HepG2 (cell line): ENCODE results near the gene NINJ2. TPM values are rescaled to one million over a fixed set of nuclear protein-coding genes. Genes with fewer than 3 reads are reported as not detected.
"Not testable (repeated sequence)": the region's sequence is repeated elsewhere in the genome, so short reads cannot be mapped to it uniquely, and the experiment has no call there.

Experiments used
- GATAD2A ChIP-seq: IDR thresholded peaks from 2 replicates; pipeline ENCODE4 v1.6.1; 2016
- JUNB ChIP-seq: sonication (generic); formaldehyde crosslinking; IDR thresholded peaks from 2 replicates; pipeline ENCODE4 v1.8.0; 2022; ENCODE audit warnings: missing genetic modification reagents, mild to moderate bottlenecking, borderline replicate concordance
- SOX5 ChIP-seq: IDR thresholded peaks from 2 replicates; pipeline ENCODE4 v1.6.1; 2016; ENCODE audit warnings: borderline replicate concordance
- ZNF124 ChIP-seq: sonication (generic); formaldehyde crosslinking; IDR thresholded peaks from 2 replicates; pipeline ENCODE4 v1.4.0; 2020; ENCODE audit warnings: missing genetic modification reagents
- ZNF136 ChIP-seq: sonication (generic); formaldehyde crosslinking; IDR thresholded peaks from 2 replicates; pipeline ENCODE4 v1.8.1; 2022; ENCODE audit warnings: low read depth, mild to moderate bottlenecking, moderate library complexity, missing genetic modification reagents
- ZNF263 ChIP-seq: sonication (generic); formaldehyde crosslinking; IDR thresholded peaks from 2 replicates; pipeline ENCODE4 v1.4.0; 2020; ENCODE audit warnings: missing genetic modification reagents
- ZNF572 ChIP-seq: sonication (generic); formaldehyde crosslinking; IDR thresholded peaks from 2 replicates; pipeline ENCODE4 v1.5.1; 2020; ENCODE audit warnings: mild to moderate bottlenecking, missing genetic modification reagents
- ZNF605 ChIP-seq: sonication (generic); formaldehyde crosslinking; IDR thresholded peaks from 2 replicates; pipeline ENCODE4 v1.8.0; 2022; ENCODE audit warnings: mild to moderate bottlenecking, missing genetic modification reagents
- polyA plus RNA-seq, 8 experiments: library from polyadenylated mRNA; depleted of rRNA in 3 of 8; stranded (reverse) in 7 of 8; unstranded in 1 of 8; fragments of >200 nt; fragmentation: Illumina TruSeq in 4 of 8; extraction: Trizol in 4 of 8; gene quantifications; 2 replicates each; pipeline versions ENCODE4 v1.2.1 to v1.2.3, GENCODE V29; 2011 to 2016; ENCODE audit warnings: low read depth in 4 of 8, missing spikeins in 1 of 8, mixed read lengths in 1 of 8; ENCODE audit not compliant: insufficient read depth in 1 of 8
- total RNA-seq, 5 experiments: library from RNA; depleted of rRNA; stranded (reverse); fragments of >200 nt; fragmentation: Illumina TruSeq; extraction: Trizol; gene quantifications; 2 replicates each; pipeline ENCODE4 v1.2.3, GENCODE V29; 2016; ENCODE audit warnings: low read depth in 1 of 5
- TF ChIP-seq, protein P1 (sequence below): sonication (generic); formaldehyde crosslinking; IDR thresholded peaks from 2 replicates; pipeline ENCODE4 v1.5.1; 2020; ENCODE audit warnings: mild to moderate bottlenecking, missing genetic modification reagents
- TF ChIP-seq, protein P2 (sequence below), 2 experiments: fragments of 450-650 bp in 1 of 2; sonication (generic) in 1 of 2; formaldehyde crosslinking in 1 of 2; IDR thresholded peaks; 2 replicates each; pipeline versions ENCODE4 v1.6.1 to v1.8.0; 2016 to 2022; ENCODE audit warnings: antibody characterized with exemption in 1 of 2, mild to moderate bottlenecking in 1 of 2, missing genetic modification reagents in 1 of 2
- TF ChIP-seq, protein P3 (sequence below): sonication (generic); formaldehyde crosslinking; IDR thresholded peaks from 2 replicates; pipeline ENCODE4 v1.8.1; 2023; ENCODE audit warnings: mild to moderate bottlenecking, missing genetic modification reagents

The NINJ2 gene
- total and polyA plus RNA-seq, 2 of the 13 experiments (the other 11 are each of a cell fraction or from before 2014, with no cell fraction given): 0.62 to 3.8 TPM

DNA sequence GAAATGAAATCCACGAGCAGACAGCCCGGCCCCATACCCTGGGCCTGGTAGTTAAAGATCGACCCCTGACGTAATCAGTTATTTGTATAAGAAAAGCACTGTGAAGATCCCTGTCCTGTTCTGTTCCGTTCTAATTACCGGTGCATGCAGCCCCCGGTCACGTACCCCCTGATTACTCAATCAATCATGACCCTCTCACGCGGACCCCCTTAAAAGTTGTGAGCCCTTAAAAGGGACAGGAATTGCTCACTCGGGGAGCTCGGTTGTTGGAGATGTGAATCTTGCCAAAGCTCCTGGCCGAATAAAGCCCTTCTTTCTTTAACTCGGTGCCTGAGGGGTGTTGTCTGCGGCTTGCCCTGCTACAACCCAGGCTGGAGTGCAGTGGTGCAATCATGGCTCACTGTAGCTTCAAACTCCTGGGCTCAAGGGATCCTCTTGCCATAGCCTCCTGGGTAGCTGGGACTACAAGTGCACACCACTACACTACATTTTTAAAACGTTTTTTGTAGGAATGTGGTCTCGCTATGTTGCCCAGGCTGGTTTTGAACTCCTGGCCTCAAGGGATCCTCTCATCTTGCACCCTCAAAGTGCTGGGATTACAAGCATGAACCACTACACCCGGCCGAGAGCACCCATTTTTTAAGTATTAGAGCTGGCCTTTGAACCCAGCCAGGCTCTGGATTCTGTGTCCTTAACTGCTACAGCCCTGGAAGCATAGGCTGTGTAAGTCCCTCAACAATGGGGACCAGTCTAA, 85.1 kb downstream of the NINJ2 start (continued):
- TF ChIP-seq, protein P1, sequence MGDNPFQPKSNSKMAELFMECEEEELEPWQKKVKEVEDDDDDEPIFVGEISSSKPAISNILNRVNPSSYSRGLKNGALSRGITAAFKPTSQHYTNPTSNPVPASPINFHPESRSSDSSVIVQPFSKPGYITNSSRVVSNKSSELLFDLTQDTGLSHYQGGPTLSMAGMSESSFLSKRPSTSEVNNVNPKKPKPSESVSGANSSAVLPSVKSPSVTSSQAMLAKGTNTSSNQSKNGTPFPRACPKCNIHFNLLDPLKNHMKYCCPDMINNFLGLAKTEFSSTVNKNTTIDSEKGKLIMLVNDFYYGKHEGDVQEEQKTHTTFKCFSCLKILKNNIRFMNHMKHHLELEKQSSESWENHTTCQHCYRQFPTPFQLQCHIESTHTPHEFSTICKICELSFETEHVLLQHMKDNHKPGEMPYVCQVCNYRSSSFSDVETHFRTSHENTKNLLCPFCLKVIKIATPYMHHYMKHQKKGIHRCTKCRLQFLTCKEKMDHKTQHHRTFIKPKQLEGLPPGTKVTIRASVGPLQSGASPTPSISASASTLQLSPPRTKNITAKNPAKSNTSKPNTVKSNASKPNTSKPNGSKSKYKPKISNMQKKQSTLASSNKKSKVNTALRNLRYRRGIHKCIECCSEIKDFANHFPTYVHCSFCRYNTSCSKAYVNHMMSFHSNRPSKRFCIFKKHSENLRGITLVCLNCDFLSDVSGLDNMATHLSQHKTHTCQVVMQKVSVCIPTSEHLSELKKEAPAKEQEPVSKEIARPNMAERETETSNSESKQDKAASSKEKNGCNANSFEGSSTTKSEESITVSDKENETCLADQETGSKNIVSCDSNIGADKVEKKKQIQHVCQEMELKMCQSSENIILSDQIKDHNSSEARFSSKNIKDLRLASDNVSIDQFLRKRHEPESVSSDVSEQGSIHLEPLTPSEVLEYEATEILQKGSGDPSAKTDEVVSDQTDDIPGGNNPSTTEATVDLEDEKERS (CRISPR knock-in tag): peak; percentile 75
- TF ChIP-seq, protein P2, sequence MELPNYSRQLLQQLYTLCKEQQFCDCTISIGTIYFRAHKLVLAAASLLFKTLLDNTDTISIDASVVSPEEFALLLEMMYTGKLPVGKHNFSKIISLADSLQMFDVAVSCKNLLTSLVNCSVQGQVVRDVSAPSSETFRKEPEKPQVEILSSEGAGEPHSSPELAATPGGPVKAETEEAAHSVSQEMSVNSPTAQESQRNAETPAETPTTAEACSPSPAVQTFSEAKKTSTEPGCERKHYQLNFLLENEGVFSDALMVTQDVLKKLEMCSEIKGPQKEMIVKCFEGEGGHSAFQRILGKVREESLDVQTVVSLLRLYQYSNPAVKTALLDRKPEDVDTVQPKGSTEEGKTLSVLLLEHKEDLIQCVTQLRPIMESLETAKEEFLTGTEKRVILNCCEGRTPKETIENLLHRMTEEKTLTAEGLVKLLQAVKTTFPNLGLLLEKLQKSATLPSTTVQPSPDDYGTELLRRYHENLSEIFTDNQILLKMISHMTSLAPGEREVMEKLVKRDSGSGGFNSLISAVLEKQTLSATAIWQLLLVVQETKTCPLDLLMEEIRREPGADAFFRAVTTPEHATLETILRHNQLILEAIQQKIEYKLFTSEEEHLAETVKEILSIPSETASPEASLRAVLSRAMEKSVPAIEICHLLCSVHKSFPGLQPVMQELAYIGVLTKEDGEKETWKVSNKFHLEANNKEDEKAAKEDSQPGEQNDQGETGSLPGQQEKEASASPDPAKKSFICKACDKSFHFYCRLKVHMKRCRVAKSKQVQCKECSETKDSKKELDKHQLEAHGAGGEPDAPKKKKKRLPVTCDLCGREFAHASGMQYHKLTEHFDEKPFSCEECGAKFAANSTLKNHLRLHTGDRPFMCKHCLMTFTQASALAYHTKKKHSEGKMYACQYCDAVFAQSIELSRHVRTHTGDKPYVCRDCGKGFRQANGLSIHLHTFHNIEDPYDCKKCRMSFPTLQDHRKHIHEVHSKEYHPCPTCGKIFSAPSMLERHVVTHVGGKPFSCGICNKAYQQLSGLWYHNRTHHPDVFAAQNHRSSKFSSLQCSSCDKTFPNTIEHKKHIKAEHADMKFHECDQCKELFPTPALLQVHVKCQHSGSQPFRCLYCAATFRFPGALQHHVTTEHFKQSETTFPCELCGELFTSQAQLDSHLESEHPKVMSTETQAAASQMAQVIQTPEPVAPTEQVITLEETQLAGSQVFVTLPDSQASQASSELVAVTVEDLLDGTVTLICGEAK (IDR thresholded peaks at IDR 0.05): not testable (repeated sequence)
- TF ChIP-seq, protein P2 (CRISPR knock-in tag; IDR thresholded peaks at IDR 0.05): 0 out of 2 replicates have a peak, but pooled peaks have one; percentile 61
- TF ChIP-seq ZNF136 (CRISPR knock-in tag) (0 out of 2 replicates have a peak, but pooled peaks have one; percentile 63), GATAD2A (peak; percentile 71), ZNF572 (CRISPR knock-in tag) (0 out of 2 replicates have a peak, but pooled peaks have one; percentile 39), SOX5 (CRISPR knock-in tag) (peak; percentile 72; the same call in 1 of the 2 replicates), ZNF124 (CRISPR knock-in tag) (peak; percentile 98), ZNF605 (CRISPR knock-in tag) (peak; percentile 26; the same call in 1 of the 2 replicates), ZNF263 (0 out of 2 replicates have a peak, but pooled peaks have one; percentile 28), JUNB (CRISPR knock-in tag) (peak; percentile 23; the same call in 1 of the 2 replicates)
- TF ChIP-seq, protein P3, sequence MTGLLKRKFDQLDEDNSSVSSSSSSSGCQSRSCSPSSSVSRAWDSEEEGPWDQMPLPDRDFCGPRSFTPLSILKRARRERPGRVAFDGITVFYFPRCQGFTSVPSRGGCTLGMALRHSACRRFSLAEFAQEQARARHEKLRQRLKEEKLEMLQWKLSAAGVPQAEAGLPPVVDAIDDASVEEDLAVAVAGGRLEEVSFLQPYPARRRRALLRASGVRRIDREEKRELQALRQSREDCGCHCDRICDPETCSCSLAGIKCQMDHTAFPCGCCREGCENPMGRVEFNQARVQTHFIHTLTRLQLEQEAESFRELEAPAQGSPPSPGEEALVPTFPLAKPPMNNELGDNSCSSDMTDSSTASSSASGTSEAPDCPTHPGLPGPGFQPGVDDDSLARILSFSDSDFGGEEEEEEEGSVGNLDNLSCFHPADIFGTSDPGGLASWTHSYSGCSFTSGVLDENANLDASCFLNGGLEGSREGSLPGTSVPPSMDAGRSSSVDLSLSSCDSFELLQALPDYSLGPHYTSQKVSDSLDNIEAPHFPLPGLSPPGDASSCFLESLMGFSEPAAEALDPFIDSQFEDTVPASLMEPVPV (CRISPR knock-in tag): 0 out of 2 replicates have a peak, but pooled peaks have one; percentile 43
